GM21717 (cell line): ENCODE results near the gene IQCN.

Experiments
- ATAC-seq: cut with Tn5 transposase; IDR thresholded peaks from one replicate; pipeline ENCODE4 v1.9.1; 2021; ENCODE audit warnings: mild to moderate bottlenecking, moderate library complexity; ENCODE audit not compliant: unreplicated experiment

Gene IQCN

DNA sequence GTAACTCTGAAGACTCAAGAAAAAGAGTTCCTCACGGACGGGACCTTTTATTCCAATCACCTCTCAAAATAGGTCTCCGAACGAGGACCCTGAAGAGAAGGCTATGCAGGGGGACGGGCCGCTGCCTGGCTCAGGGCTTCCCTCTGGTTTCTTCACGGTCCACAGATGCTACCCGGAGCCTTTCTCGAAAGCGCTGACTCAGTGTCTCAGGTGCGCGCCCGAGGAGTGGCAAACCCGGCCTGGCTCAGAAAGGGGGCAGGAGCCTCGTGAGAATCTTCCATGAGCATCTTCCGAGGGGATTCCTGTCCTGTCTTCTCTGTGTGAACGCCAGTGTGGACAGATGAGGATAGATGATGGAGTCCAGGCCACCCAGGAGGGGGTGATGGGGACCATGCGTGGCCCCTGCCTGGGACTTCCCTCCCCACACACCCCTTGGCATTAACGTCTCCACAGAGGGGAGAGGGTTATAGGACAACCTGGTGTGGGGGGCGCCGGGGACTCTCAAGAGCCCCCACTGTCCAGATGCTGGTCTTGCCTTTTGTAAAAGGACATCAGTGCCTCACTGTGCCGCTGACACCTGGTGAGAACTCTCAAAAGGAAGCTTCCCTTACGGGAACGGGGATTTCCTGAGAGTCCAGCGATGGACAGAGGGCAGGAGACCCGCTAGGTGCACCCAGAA is 32.1 kb upstream of the IQCN start:
- ATAC-seq, result no peak

DNA sequence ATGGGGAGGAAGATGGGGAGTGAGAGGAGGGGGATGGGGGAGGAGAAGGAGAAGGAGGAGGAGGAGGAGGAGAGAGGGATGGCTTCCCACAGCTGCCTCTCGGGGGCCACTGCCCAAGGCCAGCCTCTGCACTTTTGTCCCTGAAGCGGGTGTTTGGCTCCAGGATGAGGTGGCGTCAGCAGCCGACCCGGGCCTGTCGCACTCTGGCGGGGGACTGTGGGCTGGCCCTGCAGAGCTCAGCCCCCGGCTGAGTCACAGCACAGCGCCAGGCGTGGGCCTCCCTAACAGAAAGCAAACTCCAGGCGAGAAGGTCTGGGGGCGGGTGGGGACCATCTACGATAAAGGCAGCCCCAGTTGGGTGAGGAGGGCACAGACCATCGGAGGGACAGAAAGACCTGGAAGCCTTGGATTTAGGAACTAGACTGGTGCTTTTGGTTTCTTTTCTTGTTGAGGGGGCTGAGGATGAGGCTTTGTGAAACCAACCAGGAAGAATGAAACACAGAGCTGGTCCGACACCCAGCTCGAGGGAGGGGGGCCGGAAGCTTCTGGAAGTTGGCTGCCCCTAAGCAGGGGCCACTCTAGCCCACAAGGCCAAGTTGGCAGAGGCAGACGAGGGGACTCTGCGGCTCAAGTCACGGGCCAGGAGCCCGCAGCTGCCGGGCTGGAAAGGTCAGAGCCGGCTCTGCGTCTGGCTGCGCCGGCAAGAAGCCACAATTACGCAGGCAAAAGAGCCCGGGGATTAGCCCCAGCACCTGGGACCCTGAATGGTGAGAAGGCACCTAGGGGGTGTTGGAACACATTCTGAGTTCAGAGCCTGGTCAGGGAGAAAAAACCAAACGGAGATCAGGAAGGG is 30.4 kb upstream of the IQCN start:
- peak; percentile 38 for ATAC-seq

DNA sequence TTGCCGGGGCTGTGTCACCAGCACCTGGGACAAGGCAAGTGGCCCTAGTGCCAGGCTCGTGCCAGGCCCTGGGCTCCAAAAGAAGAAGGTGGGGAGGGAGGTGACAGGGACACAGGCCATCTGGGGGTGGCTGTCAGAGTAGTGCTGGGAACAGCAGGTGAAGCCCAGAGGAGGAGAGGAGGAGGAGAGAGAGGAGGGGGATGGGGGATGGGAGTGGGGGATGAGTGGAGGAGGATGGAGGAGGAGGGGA is 29.9 kb upstream of the IQCN start:
- no peak for ATAC-seq

DNA sequence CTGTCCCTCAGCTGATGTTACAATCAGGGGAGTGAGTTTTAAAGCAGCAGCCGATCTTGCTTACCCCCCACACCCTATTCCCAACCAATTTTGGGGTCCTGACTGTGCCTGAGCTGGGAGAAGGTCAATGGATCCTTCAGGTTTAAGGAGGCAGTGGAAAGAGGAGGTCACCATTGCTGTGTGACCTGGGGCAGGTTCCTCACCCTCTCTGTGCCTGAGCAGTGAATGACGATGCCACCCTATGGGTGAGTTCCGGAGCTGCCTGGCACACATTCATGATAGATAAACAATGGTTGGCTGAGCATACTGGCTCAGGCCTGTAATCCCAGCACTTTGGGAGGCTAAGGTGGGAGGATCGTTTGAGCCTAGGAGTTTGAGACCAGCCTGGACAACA is 27.5 kb upstream of the IQCN start:
- ATAC-seq, result no peak

DNA sequence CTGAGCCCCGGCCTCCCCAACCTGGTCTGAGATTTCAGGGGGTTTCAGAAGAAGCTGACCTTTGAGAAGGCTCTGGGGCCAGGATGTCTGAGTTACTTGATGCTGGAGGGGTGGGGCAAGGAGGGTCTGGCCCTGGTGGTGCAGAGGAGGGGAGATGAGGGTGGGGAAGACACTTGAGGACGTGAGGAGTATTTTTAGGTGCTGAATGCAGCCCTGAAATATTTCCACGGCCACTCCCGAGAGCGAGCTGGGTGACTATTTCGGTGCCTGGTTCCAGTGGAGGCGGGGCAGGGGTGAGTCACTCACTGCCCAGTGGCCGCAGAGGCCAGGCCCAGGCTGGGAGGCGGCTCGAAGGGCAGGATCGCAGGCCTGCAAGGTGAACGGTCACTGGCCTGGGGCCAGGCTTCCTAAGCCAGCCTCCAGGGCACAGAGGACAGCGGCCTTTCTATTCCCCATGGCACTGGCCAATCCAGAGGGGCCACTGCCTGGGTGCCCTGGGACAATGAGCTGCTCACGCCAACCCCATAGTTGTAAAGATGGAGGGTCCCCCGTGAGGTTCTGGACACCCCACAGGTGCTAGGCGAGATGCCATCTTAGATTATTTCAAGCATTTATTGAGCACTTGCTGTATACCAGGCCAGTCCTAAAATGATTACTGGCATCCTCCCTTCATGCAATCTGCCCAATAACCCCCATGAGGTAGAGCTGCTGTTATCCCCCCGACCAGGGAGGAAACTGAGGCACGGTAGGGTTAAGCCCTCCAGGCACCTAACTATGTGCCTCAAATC is 26.9 kb upstream of the IQCN start:
- no peak for ATAC-seq

DNA sequence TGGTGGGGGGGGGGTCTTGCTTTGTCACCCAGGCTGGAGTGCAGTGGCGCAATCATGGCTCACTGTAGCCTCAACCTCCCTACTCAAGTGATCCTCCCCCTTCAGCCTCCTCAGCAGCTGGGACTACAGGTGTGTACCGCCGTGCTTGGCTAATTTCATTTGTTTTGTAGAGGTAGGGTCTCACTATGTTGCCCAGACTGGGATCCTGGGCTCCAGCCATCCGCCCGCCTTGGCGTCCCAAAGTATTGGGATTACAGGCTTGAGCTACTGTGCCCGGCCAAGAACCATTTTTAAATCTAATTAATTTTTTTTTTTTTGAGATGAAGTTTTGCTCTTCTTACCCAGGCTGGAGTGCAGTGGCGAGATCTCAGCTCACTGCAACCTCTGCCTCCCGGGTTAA is 25.4 kb upstream of the IQCN start:
- ATAC-seq, result no peak

DNA sequence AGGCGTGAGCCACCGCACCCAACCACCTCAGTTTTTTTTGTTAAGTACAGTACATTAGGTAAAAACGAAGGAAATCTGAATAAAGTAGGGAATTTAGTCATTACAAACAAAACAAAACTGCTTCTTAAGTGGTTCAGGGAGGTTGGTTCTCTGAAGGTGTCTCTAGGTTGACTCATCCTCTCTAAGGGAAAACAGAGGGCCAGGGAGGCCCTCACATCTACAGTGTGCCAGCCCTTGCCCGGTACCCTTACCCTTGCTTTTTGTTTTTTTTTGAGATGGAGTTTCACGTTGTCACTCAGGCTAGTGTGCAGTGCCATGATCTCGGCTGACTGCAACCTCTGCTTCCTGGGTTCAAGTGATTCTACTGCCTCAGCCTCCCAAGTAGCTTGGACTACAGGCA is 24.3 kb upstream of the IQCN start:
- no peak for ATAC-seq

DNA sequence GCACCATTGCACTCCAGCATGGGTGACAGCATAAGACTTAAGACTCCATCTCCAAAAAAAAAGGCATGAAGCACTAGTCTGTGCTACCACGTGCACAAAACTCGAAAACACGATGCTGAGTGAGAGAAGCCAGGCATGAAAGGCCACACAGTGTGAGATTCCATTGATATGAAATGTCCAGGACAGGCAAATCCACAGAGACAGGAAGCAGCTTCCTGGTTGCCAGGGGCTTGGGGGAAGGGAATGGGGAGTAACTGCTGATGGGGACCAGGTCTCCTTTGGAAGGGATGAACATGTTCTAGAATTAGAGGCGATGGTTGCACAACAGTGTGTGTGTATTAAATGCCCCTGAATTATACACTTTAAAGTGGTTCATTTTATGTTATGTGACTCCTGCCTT is 23.1 kb upstream of the IQCN start:
- no peak for ATAC-seq

DNA sequence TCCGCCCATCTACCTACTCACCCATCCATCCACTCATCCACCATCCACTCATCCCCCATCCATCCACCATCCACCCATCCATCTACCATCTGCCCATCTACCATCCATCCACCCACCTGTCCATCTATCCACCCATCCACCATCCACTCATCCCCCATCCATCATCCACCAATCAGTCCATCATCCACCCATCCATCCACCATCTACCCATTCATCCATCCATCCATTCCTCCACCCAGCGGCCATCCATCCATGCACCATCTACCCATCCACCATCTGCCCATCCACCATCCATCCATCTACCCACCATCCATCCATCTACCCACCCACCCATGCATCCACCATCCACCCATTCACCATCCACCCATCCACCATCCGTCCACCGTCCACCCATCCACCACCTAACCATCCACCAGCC is 20.8 kb upstream of the IQCN start:
- no peak for ATAC-seq

DNA sequence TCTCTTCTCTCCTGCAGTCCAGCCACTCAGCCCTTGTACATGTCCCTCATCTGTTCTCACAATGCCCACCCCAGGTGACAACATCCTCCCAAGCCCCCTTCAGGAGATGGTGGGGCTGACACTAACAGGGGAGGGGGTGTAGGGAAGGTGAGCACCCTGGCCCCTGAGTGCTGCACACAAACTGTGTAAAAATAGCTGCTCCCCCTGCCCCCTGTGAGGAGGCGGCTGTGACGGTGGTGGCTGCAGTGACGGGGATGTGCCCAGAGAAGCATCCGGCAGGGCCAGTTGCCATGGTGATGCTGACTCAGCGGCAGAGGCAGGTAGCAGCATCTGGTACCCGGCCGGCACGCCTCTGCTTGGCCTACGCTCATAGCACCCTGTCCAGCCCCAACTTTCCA is 20.2 kb upstream of the IQCN start:
- no peak for ATAC-seq

DNA sequence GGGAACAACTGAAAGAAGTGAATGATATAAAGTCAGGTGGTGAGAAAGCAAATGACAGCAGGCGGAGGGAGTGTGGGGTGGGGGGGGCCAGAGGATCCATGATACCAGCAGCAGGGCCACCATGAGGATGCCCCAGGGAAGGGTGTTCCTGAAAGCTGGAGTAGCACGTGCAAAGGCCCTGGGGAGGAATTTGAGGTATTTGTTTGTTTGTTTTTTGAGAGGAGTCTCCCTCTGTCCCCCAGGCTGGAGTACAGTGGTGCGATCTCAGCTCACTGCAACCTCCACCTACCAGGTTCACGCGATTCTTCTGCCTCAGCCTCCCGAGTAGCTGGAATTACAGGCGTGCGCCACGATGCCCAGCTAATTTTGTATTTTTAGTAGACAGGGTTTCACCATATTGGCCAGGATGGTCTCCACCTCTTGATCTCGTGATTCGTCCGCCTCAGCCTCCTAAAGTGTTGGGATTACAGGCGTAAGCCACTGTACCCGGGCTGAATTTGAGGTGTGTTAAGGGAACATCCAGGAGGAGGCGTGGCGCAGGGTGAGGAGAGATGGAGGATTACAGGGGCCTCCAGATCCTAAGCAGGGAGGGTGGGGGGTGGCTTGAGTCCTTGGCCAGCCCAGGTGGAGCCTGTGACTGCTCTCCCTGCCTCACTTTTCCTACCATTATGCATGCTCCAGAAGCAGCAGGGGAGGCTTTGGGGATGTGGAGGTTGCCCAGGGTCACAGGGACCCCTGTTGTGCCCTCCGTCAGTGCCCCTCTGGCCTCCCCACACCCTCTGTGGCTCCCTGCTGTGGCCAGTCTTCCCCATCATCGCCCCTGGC is 19.6 kb upstream of the IQCN start:
- no peak for ATAC-seq

DNA sequence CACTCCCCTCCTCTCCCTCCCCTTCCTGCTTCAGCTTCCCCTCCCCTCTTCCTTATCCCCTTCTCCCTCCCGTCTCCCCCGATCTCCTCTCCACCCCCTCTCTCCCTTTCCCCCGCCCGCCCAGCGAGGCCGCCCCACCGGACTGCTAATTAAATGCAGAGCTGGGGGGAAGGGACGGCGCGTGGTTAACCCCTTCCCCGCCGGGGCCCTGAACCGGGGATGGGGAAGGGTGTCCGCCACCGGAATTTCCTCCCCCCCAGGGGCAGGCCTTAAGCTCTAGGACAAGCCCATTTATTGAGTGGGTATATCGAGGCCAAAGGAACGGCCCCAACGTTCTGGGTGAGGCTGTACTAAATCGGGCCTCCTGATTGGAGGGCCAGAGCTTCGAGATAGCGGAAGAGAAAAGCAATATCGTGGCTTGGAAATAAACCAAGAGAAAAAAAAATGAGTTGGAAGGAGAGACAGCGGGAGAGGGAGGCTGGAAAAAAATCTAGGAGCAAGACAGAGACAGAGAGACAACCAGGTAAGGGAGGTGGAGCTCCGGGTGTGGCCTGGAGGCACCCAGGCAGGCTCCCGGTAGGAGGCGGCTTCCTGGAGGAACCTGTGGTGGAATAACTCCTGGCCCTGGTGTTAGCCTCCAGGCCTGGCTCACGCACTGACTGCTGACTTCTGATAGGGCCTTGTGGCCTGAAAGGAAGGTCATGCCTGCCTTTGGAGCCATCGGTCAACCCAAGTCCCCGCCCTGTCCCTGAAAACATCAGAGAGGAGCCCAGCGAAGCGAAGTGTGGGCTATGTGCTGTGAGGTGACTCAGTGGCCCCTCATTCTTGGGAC is 18.8 kb upstream of the IQCN start:
- no peak for ATAC-seq

DNA sequence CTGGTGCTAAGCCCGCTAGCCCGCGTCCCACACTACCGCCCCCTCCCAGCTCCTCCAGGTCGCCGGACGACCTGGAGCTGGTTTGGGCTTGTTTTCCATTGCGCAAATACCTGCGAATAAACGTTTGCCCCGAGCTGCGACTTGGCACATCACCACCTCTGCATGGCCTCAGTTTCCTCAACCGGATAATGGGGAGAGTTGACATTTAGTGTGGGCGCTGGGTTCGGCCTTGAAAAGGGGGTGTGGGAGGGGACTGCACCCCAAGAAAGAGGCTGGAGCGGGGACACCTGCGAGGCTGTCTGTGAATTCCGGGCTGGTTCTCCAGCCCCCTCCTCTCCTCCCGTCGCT is 18.2 kb upstream of the IQCN start:
- no peak for ATAC-seq

DNA sequence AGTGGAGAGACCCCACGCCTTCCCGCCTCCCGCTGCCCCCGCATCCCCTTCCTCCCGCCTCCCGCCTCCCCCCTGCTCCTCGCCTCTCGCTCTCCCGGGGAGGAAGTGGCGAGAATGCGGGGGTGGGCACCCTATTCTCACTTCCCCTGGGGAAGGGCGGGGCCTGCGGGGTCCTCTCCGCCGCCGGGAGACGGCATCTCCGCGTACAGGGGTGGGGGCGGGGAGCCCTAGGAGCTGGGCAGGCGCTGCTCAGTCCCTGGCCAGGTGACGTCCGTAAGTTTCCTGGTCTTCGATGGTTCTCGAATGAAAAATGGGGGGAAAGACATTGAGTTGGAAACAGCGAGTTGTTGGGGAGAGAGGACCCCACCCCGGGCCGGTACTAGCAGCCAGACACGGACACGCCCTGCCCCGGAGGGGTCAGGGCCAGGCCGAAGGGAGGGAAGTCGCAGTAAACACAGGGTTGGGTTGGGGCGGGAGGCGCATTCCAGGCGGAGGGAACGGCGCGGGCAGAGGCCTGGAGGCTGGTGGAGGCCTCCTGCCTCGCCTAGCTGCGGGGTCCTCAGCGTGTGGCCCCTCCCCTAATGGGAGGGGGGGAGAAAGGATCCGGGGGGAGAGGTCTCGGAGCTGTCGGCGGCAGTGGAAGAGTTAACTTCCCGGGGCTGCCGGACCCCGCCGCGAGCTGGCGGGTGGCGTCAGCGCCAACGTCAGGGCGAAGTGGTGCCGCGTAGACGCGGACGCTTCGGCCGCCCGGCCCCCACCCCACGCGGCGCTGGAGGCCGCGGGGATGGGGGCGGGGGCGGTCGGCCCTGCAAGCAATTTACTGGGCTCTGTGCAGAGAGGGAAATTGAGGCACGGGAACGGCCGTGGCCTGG is 17.6 kb upstream of the IQCN start:
- no peak for ATAC-seq

DNA sequence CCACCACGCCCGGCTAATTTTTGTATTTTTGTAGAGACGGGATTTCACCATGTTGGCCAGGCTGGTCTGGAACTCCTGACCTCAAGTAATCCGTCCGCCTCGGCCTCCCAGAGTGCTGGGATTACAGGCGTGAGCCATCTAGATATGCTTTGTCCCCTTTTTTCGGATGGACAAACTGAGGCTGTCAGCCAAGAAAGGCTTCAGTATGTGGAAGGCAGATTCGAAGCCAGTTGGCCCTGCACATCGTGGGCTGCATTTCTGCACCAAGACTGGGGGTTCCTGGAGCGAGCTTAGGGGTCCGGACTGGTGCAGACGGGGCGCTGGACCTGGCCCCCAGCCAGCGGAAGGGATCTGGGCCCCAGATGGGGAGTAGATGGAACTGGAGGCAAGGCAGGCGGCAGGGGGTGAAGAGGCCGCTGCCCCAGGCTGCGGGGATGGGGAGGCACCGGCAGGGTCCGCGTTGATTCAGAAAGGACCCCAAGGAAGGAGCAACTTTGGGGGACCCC is 16.8 kb upstream of the IQCN start:
- ATAC-seq, result no peak

DNA sequence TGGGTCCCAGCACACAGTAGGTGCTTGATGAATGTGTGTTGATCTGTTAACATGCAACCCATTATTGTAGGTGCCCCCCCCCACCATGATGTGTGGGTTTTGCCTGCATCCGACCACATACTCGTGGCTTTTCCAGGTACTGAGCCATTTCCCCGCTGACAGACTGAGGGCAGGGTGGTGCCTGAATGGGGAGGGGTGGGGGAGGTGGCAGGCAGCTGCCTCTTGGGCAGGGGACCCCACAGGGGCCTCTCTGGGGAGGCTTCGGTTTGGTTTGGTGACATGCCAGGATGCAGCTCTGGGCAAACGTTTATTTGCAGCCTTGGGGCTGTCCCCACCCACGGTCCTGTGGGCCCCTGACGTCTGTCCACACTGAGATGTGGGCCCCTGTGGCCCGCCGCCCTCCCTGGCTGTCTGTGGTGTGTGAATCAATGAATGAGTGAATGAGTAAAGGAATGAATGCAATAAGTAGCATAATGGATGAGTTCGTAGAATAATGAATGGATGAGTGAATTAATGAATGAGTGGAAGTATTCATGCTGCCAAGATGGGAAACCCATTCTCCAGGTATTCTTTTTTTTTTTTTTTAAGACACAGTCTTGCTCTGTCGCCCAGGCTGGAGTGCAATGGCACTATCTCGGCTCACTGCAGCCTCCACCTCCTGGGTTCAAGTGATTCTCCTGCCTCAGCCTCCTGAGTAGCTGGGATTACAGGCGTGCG is 16.2 kb upstream of the IQCN start:
- no peak for ATAC-seq

DNA sequence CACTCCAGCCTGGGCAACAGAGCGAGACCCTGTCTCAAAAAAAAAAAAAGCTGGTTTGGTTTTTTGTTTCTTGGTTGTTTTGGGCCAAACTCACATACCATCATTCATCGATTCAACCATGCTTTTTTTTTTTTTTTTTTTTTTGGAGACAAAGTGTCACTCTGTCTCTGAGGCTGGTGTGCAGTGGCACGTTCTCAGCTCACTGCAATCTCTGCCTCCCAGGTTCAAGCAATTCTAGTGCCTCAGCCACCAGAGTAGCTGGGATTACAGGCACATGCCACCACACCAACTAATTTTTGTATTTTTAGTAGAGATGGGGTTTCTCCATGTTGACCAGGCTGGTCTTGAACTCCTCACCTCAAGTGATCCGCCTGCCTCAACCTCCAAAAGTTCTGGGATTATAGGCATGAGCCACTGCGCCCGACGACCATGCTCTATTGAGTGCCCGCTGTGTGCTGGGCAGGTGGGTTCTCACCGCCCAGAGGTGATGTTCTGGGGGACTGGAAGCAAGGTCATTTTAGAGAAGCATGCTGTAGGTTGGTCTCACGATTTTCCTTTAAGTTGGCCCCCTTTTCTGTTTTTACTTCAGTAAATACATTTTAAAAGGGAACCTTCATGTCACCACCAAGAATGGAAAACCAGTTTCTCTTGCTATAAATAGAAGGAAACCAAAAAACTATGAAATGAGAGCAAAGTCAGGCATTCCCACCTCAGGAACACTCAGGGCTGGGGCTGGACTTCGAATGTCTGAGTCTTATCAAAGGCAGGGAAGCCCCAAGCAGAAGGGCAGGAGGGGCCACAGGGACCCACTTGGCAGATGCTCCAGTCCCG is 15.4 kb upstream of the IQCN start:
- no peak for ATAC-seq
